ENCODE data around the gene UMODL1. TPM values are rescaled to one million over a fixed set of nuclear protein-coding genes. Genes with fewer than 3 reads are reported as not detected.

UMODL1 gene
- total RNA-seq, 1 experiment from 2014 or later = not detected

DNA sequence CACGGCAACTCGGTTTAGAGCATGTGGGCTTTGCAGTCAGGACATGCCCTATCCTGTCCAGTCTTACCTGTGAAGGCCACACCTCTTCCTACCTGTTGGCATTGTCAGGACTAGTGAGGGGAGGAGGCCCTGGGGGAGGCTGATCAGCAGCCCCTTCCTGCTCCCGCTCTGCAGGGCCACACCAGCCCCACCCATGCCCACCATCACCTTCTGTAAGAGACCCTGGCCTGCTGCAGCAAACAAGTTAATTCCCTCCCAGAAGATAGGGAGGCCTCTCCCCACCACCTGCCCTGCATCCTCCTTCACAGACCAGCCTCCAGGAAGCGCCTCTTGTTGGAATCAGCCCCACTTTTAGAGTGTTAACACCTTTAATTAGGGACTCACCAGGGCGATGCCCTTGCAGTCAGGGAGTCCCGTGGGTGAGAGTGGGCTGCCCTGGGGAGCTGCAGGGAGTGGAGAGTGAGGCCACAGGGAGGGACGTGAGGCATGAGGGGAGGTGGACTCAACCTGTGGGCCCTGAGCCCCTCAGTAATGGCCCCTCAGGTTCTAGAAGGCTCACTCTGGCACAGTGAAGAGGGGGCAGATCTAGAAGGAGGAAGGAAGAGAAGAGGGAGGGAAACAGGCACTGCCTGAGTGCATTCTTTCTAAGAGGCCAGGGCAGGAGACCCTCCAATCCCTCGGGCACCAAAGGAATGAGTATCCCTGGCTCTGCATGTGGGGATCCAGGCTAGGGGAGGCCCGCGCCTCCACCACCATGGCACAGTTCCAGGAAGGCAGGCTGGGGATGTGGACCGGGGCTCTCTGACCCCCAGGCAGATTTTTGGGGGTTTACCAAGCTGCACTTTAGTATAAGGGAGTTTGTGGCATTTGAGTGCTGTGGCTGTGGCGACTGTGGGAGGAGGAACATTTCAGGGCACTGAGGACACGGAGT, 8.2 kb downstream of the UMODL1 start:
- no TSS peak for BruUV-seq (replicated peaks)
- TF ChIP-seq, protein P1, sequence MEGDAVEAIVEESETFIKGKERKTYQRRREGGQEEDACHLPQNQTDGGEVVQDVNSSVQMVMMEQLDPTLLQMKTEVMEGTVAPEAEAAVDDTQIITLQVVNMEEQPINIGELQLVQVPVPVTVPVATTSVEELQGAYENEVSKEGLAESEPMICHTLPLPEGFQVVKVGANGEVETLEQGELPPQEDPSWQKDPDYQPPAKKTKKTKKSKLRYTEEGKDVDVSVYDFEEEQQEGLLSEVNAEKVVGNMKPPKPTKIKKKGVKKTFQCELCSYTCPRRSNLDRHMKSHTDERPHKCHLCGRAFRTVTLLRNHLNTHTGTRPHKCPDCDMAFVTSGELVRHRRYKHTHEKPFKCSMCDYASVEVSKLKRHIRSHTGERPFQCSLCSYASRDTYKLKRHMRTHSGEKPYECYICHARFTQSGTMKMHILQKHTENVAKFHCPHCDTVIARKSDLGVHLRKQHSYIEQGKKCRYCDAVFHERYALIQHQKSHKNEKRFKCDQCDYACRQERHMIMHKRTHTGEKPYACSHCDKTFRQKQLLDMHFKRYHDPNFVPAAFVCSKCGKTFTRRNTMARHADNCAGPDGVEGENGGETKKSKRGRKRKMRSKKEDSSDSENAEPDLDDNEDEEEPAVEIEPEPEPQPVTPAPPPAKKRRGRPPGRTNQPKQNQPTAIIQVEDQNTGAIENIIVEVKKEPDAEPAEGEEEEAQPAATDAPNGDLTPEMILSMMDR (IDR thresholded peaks at IDR 0.05; ENCODE audit: unreplicated experiment) = no peak
- intact Hi-C loops (cut with micrococcal nuclease; ENCODE audit: unreplicated experiment) = no loop called here

DNA sequence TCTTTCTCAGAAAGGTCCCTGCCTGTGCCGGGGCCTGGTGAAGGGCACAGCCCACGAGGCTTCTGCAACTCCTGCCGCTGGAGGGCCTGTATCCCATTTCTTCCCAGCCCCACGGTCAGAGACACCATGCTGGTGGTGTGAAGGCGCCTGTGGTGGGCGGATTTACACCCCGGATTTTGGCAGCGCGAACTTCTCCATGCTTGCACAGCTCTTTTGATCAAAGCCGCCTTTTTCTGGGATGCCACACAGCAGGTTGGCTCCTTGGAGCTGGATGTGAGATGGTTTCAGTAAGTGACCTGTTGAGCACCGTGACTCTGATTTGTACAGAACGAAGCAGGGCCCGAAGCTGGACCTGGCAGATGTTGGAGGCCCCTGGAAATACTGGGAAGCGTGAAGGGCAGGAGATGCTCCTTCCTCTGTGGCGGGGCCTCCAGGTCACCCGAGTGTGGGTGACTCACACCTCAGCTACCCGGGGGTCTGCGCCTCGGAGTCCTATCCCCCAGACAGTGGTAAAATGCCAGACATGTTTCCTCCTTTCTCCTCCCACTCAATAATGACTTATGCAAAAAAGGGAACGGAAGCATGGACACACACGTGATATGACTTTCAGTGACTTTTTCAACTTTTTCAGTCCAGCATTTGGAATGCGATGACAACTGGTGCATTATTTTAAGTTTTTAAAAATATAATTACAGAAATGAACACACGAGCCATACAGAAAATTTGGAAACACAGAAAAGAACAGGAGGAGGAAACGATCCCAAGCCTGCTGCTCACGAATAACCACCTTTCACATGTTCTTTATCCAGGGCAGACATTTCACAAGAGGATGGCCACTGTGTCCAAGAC, 9.0 kb downstream of the UMODL1 start:
- TF ChIP-seq, protein P1 (IDR thresholded peaks at IDR 0.05; ENCODE audit: unreplicated experiment) = no peak
- Mint-ChIP-seq H3K4me1 (ENCODE audit: low read depth, unreplicated experiment) (no peaks in the 10 kb centered on the region), H3K27me3 (ENCODE audit: unreplicated experiment) (peaks cover 15% of the 10 kb centered on the region), H3K9me3 (ENCODE audit: low read depth, unreplicated experiment) (no peaks in the 10 kb centered on the region), H3K27ac (ENCODE audit: unreplicated experiment) (no peak overlapping the region), H3K4me3 (ENCODE audit: low read depth, unreplicated experiment) (no peak overlapping the region), H3K36me3 (ENCODE audit: insufficient read depth, unreplicated experiment) (no peaks in the 10 kb centered on the region)
- BruUV-seq (replicated peaks) = no TSS peak
- intact Hi-C loops (cut with micrococcal nuclease; ENCODE audit: unreplicated experiment) = no loop called here
- CTCF ChIA-PET = no interaction called here
- no peak for DNase-seq

More for the DNA sequence above, 8.2 kb downstream of the UMODL1 start:
- H3K4me1 Mint-ChIP-seq (ENCODE audit: low read depth, unreplicated experiment) = no peaks in the 10 kb centered on the region
- CTCF ChIA-PET = no interaction called here
- no peak for DNase-seq
- no peak overlapping the region for H3K4me3 Mint-ChIP-seq (ENCODE audit: low read depth, unreplicated experiment)
- H3K36me3 Mint-ChIP-seq (ENCODE audit: insufficient read depth, unreplicated experiment) = no peaks in the 10 kb centered on the region
- no peaks in the 10 kb centered on the region for H3K9me3 Mint-ChIP-seq (ENCODE audit: low read depth, unreplicated experiment)
- H3K27me3 Mint-ChIP-seq (ENCODE audit: unreplicated experiment) = peaks cover 15% of the 10 kb centered on the region
- no peak overlapping the region for H3K27ac Mint-ChIP-seq (ENCODE audit: unreplicated experiment)

DNA sequence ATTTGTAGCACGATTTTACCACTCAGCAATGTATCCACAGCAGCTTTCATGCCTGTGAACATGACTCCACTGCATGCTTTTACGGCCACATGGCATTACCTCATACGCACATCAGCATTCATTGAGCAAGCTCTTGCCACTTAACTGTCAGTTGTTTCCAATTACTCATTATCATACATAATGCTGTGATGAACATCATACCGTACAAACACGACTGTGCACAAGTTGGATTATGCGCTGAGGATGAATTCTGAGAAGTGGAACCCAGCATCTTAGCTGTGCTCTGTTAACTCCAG, 9.6 kb downstream of the UMODL1 start:
- Mint-ChIP-seq H3K27ac (ENCODE audit: unreplicated experiment) (no peak overlapping the region), H3K4me3 (ENCODE audit: low read depth, unreplicated experiment) (no peak overlapping the region), H3K4me1 (ENCODE audit: low read depth, unreplicated experiment) (no peaks in the 10 kb centered on the region), H3K36me3 (ENCODE audit: insufficient read depth, unreplicated experiment) (no peaks in the 10 kb centered on the region), H3K9me3 (ENCODE audit: low read depth, unreplicated experiment) (no peaks in the 10 kb centered on the region), H3K27me3 (ENCODE audit: unreplicated experiment) (peaks cover 15% of the 10 kb centered on the region)
- CTCF ChIA-PET = no interaction called here
- intact Hi-C loops (cut with micrococcal nuclease; ENCODE audit: unreplicated experiment) = no loop called here
- TF ChIP-seq, protein P1 (IDR thresholded peaks at IDR 0.05; ENCODE audit: unreplicated experiment) = no peak
- no TSS peak for BruUV-seq (replicated peaks)
- DNase-seq = no peak

- intact Hi-C loops (cut with micrococcal nuclease; ENCODE audit: unreplicated experiment) = no loop called here
- no peak overlapping the region for H3K27ac Mint-ChIP-seq (ENCODE audit: unreplicated experiment)
- TF ChIP-seq, protein P1 (IDR thresholded peaks at IDR 0.05; ENCODE audit: unreplicated experiment) = no peak
- DNase-seq = no peak
- H3K4me1 Mint-ChIP-seq (ENCODE audit: low read depth, unreplicated experiment) = no peaks in the 10 kb centered on the region
- BruUV-seq (replicated peaks) = no TSS peak
- H3K4me3 Mint-ChIP-seq (ENCODE audit: low read depth, unreplicated experiment) = no peak overlapping the region
- no peaks in the 10 kb centered on the region for H3K36me3 Mint-ChIP-seq (ENCODE audit: insufficient read depth, unreplicated experiment)
- H3K27me3 Mint-ChIP-seq (ENCODE audit: unreplicated experiment) = peaks cover 15% of the 10 kb centered on the region
- H3K9me3 Mint-ChIP-seq (ENCODE audit: low read depth, unreplicated experiment) = no peaks in the 10 kb centered on the region
- CTCF ChIA-PET = no interaction called here
Measured at GRCh38 chr21:42081138-42081537, 10.0 kb downstream of the UMODL1 start.
